MM.1S (cell line): Measurements from ENCODE around the gene PIK3R3.

Source experiments
- DNase-seq: peaks from one replicate; pipeline ENCODE4 v3.0.0-alpha.2; 2015
- H2AFZ ChIP-seq: fragments of 300-600 bp; sonication (generic); 2 replicates; pipeline ENCODE4 v1.6.0; 2016; ENCODE audit warnings: antibody characterized with exemption, low read length
- H3F3A ChIP-seq: fragments of 300-600 bp; sonication (generic); 2 replicates; pipeline ENCODE4 v1.6.1; 2016; ENCODE audit warnings: mild to moderate bottlenecking, antibody characterized with exemption, low read length, moderate library complexity, mixed read lengths; ENCODE audit not compliant: insufficient read depth
- H3K27ac ChIP-seq: fragments of 300-600 bp; sonication (generic); 2 replicates; pipeline ENCODE4 v1.5.1; 2016; ENCODE audit warnings: mild to moderate bottlenecking, low read length
- H3K27me3 ChIP-seq: fragments of 300-600 bp; sonication (generic); replicated peaks from 2 replicates; pipeline ENCODE4 v1.6.0; 2016; ENCODE audit warnings: low read length; ENCODE audit not compliant: insufficient read depth
- H3K36me3 ChIP-seq: fragments of 300-600 bp; sonication (generic); replicated peaks from 2 replicates; pipeline ENCODE4 v1.6.1; 2016; ENCODE audit warnings: mild to moderate bottlenecking, low read length, mixed read lengths; ENCODE audit not compliant: insufficient read depth
- H3K4me1 ChIP-seq: fragments of 300-600 bp; sonication (generic); 2 replicates; pipeline ENCODE4 v1.6.1; 2016; ENCODE audit warnings: low read length, mixed read lengths
- H3K4me2 ChIP-seq: fragments of 300-600 bp; sonication (generic); 2 replicates; pipeline ENCODE4 v1.6.0; 2016; ENCODE audit warnings: low read depth, low read length
- H3K4me3 ChIP-seq: fragments of 300-600 bp; sonication (generic); 2 replicates; pipeline ENCODE4 v1.5.1; 2016; ENCODE audit warnings: low read length, mixed read lengths
- H3K79me2 ChIP-seq: fragments of 300-600 bp; sonication (generic); 2 replicates; pipeline ENCODE4 v1.6.1; 2016; ENCODE audit warnings: mixed run types, low read length, mixed read lengths
- H3K9ac ChIP-seq: fragments of 300-600 bp; sonication (generic); 2 replicates; pipeline ENCODE4 v1.6.1; 2016; ENCODE audit warnings: low read length, mixed read lengths
- H3K9me2 ChIP-seq: fragments of 300-600 bp; sonication (generic); replicated peaks from 2 replicates; pipeline ENCODE4 v1.6.1; 2016; ENCODE audit warnings: mild to moderate bottlenecking, low read length, mixed read lengths; ENCODE audit not compliant: insufficient read depth
- H3K9me3 ChIP-seq: fragments of 300-600 bp; sonication (generic); replicated peaks from 2 replicates; pipeline ENCODE4 v1.6.1; 2016; ENCODE audit warnings: mild to moderate bottlenecking, low read length, mixed read lengths; ENCODE audit not compliant: insufficient read depth
- H4K20me1 ChIP-seq: fragments of 300-600 bp; sonication (generic); 2 replicates; pipeline ENCODE4 v1.6.1; 2016; ENCODE audit warnings: mild to moderate bottlenecking, low read length, moderate library complexity, mixed read lengths; ENCODE audit not compliant: insufficient read depth
- CTCF ChIP-seq: fragments of 300-600 bp; sonication (generic); IDR thresholded peaks from 2 replicates; pipeline ENCODE4 v1.5.1; 2016; ENCODE audit warnings: antibody characterized with exemption, low read length, mixed read lengths
- EZH2 ChIP-seq: fragments of 300-600 bp; sonication (generic); optimal IDR thresholded peaks from 2 replicates; pipeline ENCODE3; 2017; ENCODE audit warnings: low read depth, mild to moderate bottlenecking, antibody characterized with exemption, low read length, mixed read lengths
- EZH2phosphoT487 ChIP-seq: fragments of 300-600 bp; sonication (generic); IDR thresholded peaks from 2 replicates; pipeline ENCODE4 v1.6.1; 2018; ENCODE audit warnings: antibody characterized with exemption, low read length

Gene PIK3R3

GRCh38 chr1:46158312-46159281, 26.2 kb upstream of the PIK3R3 start:
- Histone ChIP-seq H3K4me1 (peaks cover 22% of the 10 kb centered on the region), H3K27ac (peak overlapping the region; percentile 81), H3K4me2 (peak overlapping the region; percentile 96; the same call in 1 of the 2 replicates), H3K9ac (peak overlapping the region; percentile 54; the same call in 1 of the 2 replicates), H3K36me3 (no peaks in the 10 kb centered on the region), H3K9me2 (no peaks in the 10 kb centered on the region), H3K27me3 (no peaks in the 10 kb centered on the region), H4K20me1 (no peaks in the 10 kb centered on the region), H3K79me2 (no peaks in the 10 kb centered on the region), H3K4me3 (peak overlapping the region; percentile 49; the same call in 1 of the 2 replicates), H2AFZ (peak overlapping the region; percentile 36), H3F3A (peaks cover 17% of the 10 kb centered on the region), H3K9me3 (no peaks in the 10 kb centered on the region)
- DNase-seq, result no peak
- no peak for TF ChIP-seq EZH2

GRCh38 chr1:46157916-46158311, 25.5 kb upstream of the PIK3R3 start:
- no peaks in the 10 kb centered on the region for H4K20me1 ChIP-seq
- peaks cover 22% of the 10 kb centered on the region for H3K4me1 ChIP-seq
- H3K27ac ChIP-seq, result no peak overlapping the region
- no peak overlapping the region for H3K4me2 ChIP-seq
- no peaks in the 10 kb centered on the region for H3K79me2 ChIP-seq
- no peak overlapping the region for H3K9ac ChIP-seq
- TF ChIP-seq CTCF (no peak), EZH2 (no peak), EZH2phosphoT487 (no peak)
- peaks cover 17% of the 10 kb centered on the region for H3F3A ChIP-seq
- H3K4me3 ChIP-seq, result no peak overlapping the region
- H3K9me2 ChIP-seq, result no peaks in the 10 kb centered on the region
- H3K27me3 ChIP-seq, result no peaks in the 10 kb centered on the region
- H2AFZ ChIP-seq, result no peak overlapping the region
- no peak for DNase-seq
- H3K36me3 ChIP-seq, result no peaks in the 10 kb centered on the region
- H3K9me3 ChIP-seq, result no peaks in the 10 kb centered on the region

GRCh38 chr1:46153732-46154131, 21.3 kb upstream of the PIK3R3 start:
- DNase-seq, result no peak
- peaks cover 10% of the 10 kb centered on the region; the same call in 1 of the 2 replicates for H3K4me1 ChIP-seq
- no peak overlapping the region for H2AFZ ChIP-seq

More at GRCh38 chr1:46153732-46154131, 21.3 kb upstream of the PIK3R3 start:
- no peaks in the 10 kb centered on the region for H4K20me1 ChIP-seq
- no peaks in the 10 kb centered on the region for H3K79me2 ChIP-seq
- no peaks in the 10 kb centered on the region for H3K36me3 ChIP-seq
- no peak overlapping the region for H3K9ac ChIP-seq
- no peaks in the 10 kb centered on the region for H3K27me3 ChIP-seq
- no peak for TF ChIP-seq EZH2phosphoT487
- TF ChIP-seq CTCF, result no peak
- TF ChIP-seq EZH2, result no peak
- H3K9me3 ChIP-seq, result no peaks in the 10 kb centered on the region
- H3F3A ChIP-seq, result no peaks in the 10 kb centered on the region
- no peak overlapping the region for H3K4me2 ChIP-seq
- H3K9me2 ChIP-seq, result no peaks in the 10 kb centered on the region
- no peak overlapping the region for H3K27ac ChIP-seq
- no peak overlapping the region for H3K4me3 ChIP-seq
